ENCODE results near the gene FNBP1.
A peak's percentile ranks its signal among the peaks of the same experiment; 100 is the strongest.
"Not testable (repeated sequence)": the region's sequence is repeated elsewhere in the genome, so short reads cannot be mapped to it uniquely, and the experiment has no call there.

Gene FNBP1

DNA sequence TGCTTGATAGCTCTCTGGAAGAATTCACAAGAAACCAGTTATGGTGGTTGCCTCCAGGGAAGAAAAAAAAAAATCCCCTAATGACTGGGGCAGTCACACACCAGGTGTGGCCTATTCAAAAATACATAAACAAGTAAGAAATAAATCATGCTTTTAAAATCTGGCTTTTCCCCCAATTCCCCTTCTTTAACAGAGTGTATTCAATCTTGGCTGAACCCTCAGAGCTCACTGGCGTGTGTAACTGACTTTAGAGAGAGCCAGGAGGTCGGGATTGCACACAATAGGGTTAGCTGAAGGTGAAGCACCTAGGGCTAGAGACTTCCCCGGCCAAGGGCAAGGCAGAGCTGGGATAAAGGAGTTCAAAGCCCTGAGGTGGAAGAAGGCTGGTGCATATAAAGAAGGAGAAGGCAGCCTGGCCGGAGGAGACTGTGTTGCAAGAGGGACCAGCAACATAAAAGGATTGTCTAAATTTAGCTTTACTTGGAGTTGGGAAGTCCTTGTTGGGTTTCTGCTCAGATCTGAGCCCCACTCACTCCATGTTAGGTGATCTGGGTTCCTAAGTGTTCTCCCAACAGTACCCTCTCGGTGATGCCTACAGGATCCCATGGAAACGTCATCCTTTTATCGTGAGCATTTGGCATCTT lies 19.7 kb downstream of the FNBP1 start (continued):
- TF ChIP-seq, protein P1, sequence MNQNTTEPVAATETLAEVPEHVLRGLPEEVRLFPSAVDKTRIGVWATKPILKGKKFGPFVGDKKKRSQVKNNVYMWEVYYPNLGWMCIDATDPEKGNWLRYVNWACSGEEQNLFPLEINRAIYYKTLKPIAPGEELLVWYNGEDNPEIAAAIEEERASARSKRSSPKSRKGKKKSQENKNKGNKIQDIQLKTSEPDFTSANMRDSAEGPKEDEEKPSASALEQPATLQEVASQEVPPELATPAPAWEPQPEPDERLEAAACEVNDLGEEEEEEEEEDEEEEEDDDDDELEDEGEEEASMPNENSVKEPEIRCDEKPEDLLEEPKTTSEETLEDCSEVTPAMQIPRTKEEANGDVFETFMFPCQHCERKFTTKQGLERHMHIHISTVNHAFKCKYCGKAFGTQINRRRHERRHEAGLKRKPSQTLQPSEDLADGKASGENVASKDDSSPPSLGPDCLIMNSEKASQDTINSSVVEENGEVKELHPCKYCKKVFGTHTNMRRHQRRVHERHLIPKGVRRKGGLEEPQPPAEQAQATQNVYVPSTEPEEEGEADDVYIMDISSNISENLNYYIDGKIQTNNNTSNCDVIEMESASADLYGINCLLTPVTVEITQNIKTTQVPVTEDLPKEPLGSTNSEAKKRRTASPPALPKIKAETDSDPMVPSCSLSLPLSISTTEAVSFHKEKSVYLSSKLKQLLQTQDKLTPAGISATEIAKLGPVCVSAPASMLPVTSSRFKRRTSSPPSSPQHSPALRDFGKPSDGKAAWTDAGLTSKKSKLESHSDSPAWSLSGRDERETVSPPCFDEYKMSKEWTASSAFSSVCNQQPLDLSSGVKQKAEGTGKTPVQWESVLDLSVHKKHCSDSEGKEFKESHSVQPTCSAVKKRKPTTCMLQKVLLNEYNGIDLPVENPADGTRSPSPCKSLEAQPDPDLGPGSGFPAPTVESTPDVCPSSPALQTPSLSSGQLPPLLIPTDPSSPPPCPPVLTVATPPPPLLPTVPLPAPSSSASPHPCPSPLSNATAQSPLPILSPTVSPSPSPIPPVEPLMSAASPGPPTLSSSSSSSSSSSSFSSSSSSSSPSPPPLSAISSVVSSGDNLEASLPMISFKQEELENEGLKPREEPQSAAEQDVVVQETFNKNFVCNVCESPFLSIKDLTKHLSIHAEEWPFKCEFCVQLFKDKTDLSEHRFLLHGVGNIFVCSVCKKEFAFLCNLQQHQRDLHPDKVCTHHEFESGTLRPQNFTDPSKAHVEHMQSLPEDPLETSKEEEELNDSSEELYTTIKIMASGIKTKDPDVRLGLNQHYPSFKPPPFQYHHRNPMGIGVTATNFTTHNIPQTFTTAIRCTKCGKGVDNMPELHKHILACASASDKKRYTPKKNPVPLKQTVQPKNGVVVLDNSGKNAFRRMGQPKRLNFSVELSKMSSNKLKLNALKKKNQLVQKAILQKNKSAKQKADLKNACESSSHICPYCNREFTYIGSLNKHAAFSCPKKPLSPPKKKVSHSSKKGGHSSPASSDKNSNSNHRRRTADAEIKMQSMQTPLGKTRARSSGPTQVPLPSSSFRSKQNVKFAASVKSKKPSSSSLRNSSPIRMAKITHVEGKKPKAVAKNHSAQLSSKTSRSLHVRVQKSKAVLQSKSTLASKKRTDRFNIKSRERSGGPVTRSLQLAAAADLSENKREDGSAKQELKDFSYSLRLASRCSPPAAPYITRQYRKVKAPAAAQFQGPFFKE (tag by site-specific recombination; IDR thresholded peaks at IDR 0.05; ENCODE audit: borderline replicate concordance) = no peak
- TF ChIP-seq ZNF2 (tag by site-specific recombination; IDR thresholded peaks at IDR 0.05) = no peak
- no peak for TF ChIP-seq ZNF324 (tag by site-specific recombination; IDR thresholded peaks at IDR 0.05)
- TF ChIP-seq, protein P2, sequence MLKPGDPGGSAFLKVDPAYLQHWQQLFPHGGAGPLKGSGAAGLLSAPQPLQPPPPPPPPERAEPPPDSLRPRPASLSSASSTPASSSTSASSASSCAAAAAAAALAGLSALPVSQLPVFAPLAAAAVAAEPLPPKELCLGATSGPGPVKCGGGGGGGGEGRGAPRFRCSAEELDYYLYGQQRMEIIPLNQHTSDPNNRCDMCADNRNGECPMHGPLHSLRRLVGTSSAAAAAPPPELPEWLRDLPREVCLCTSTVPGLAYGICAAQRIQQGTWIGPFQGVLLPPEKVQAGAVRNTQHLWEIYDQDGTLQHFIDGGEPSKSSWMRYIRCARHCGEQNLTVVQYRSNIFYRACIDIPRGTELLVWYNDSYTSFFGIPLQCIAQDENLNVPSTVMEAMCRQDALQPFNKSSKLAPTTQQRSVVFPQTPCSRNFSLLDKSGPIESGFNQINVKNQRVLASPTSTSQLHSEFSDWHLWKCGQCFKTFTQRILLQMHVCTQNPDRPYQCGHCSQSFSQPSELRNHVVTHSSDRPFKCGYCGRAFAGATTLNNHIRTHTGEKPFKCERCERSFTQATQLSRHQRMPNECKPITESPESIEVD (tag by site-specific recombination; IDR thresholded peaks at IDR 0.05) = peak; percentile 45; the same call in 1 of the 2 replicates
- TF ChIP-seq ZBTB10 (tag by site-specific recombination; IDR thresholded peaks at IDR 0.05) = no peak
- no peak for TF ChIP-seq ZSCAN23 (tag by site-specific recombination; IDR thresholded peaks at IDR 0.05)
- no peak for TF ChIP-seq ZNF341 (tag by site-specific recombination; IDR thresholded peaks at IDR 0.05; ENCODE audit: low read depth)
- TF ChIP-seq ZNF311 (tag by site-specific recombination; IDR thresholded peaks at IDR 0.05; ENCODE audit: borderline replicate concordance) = no peak
- TF ChIP-seq ZNF394 (tag by site-specific recombination; IDR thresholded peaks at IDR 0.05; ENCODE audit: borderline replicate concordance) = no peak

- Histone ChIP-seq H3K27ac (ENCODE audit: extremely low read depth, low read depth, low read length) (no peak overlapping the region), H3K4me3 (ENCODE audit: low read depth, low read length) (no peak overlapping the region), H3K36me3 (ENCODE audit: control insufficient read depth in 2 of 2, insufficient read depth in 1 of 2, low read length in 2 of 2) (no peaks in the 10 kb centered on the region), H3K9me3 (ENCODE audit: control insufficient read depth, insufficient read depth, low read depth, low read length) (no peaks in the 10 kb centered on the region), H3K4me1 (ENCODE audit: control insufficient read depth, insufficient read depth, low read length) (no peaks in the 10 kb centered on the region; the same call in 1 of the 2 replicates)
- POLR2A ChIA-PET = interaction anchor here (1.8 kb wide), 1 partner anchor 19 kb away, joined by 3 read pairs; no protein-coding TSS in a partner anchor
- TF ChIP-seq ZNF121 (tag by site-specific recombination; IDR thresholded peaks at IDR 0.05) = peak; percentile 51; the same call in 1 of the 2 replicates
- no peak for TF ChIP-seq EGR2 (tag by site-specific recombination; IDR thresholded peaks at IDR 0.05; ENCODE audit: low read depth)
- CTCF ChIA-PET = interaction anchor here (0.5 to 1.1 kb wide), 3 partner anchors 13 to 22 kb away, joined by 3 to 6 read pairs (median 5); no protein-coding TSS in a partner anchor
These were observed 20.3 kb downstream of the FNBP1 start for GRCh38 chr9:130022566-130023143.

DNA sequence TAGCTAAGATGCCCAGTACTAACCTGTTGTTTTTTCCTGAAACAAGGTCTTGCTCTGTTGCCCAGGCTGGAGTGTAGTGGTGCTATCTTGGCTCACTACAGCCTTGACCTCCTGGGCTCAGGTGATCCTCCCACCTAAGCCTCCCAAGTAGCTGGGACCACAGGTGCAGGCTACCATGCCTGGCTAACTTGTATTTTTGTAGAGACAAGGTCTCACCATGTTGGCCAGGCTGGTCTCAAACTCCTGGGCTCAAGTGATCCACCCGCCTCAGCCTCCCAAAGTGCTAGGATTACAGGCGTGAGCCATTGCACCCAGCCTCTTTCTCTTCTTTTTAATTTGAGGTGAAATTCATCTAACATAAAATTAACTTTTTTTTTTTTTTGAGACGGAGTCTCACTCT lies 21.1 kb downstream of the FNBP1 start:
- POLR2A ChIA-PET = not testable (repeated sequence)
- CTCF ChIA-PET = interaction anchor here (0.7 kb wide), 1 partner anchor 85 kb away, joined by 4 read pairs; no protein-coding TSS in a partner anchor

More for the DNA sequence above, 21.1 kb downstream of the FNBP1 start:
- not testable (repeated sequence) for H3K4me1 ChIP-seq (ENCODE audit: control insufficient read depth, insufficient read depth, low read length); H3K27ac ChIP-seq (ENCODE audit: extremely low read depth, low read depth, low read length); H3K36me3 ChIP-seq (ENCODE audit: control insufficient read depth in 2 of 2, insufficient read depth in 1 of 2, low read length in 2 of 2); H3K4me3 ChIP-seq (ENCODE audit: low read depth, low read length); H3K9me3 ChIP-seq (ENCODE audit: control insufficient read depth, insufficient read depth, low read depth, low read length)
